ENCODE data around the gene ERMAP. TPM values are rescaled to one million over a fixed set of nuclear protein-coding genes. Genes with fewer than 3 reads are reported as not detected.

Gene ERMAP
- total RNA-seq, 1 donor from 2014 or later = 5.2 TPM

GRCh38 chr1:42880384-42880783 lies 63.5 kb downstream of the ERMAP start:
- Histone ChIP-seq H3K27ac (ENCODE audit: low read depth, low read length) (no peak overlapping the region), H3K36me3 (ENCODE audit: control insufficient read depth in 3 of 3, insufficient read depth in 3 of 3, low read length in 3 of 3) (no peaks in the 10 kb centered on the region), H3K4me3 (ENCODE audit: low read length in 3 of 3) (no peak overlapping the region), H3K9me3 (ENCODE audit: control insufficient read depth in 3 of 3, low read length in 3 of 3) (no peaks in the 10 kb centered on the region), H3K4me1 (ENCODE audit: control insufficient read depth in 3 of 3, insufficient read depth in 3 of 3, low read length in 3 of 3) (no peaks in the 10 kb centered on the region), H3K9ac (ENCODE audit: low read depth in 1 of 3, low read length in 3 of 3) (no peak overlapping the region), H3K27me3 (ENCODE audit: control insufficient read depth in 3 of 3, insufficient read depth in 3 of 3, low read length in 3 of 3) (peaks cover 4 to 12% (median 5%) of the 10 kb centered on the region in 3 donors)

GRCh38 chr1:42886046-42886739 lies 69.3 kb downstream of the ERMAP start:
- H3K4me3 ChIP-seq (ENCODE audit: low read length in 3 of 3) = no peak overlapping the region
- no peaks in the 10 kb centered on the region for H3K4me1 ChIP-seq (ENCODE audit: control insufficient read depth in 3 of 3, insufficient read depth in 3 of 3, low read length in 3 of 3)
- H3K9ac ChIP-seq (ENCODE audit: low read depth in 1 of 3, low read length in 3 of 3) = no peak overlapping the region
- H3K9me3 ChIP-seq (ENCODE audit: control insufficient read depth in 3 of 3, low read length in 3 of 3) = no peaks in the 10 kb centered on the region
- H3K27me3 ChIP-seq (ENCODE audit: control insufficient read depth in 3 of 3, insufficient read depth in 3 of 3, low read length in 3 of 3) = peaks cover 4 to 17% (median 6%) of the 10 kb centered on the region in 3 donors
- H3K27ac ChIP-seq (ENCODE audit: low read depth, low read length) = no peak overlapping the region
- H3K36me3 ChIP-seq (ENCODE audit: control insufficient read depth in 3 of 3, insufficient read depth in 3 of 3, low read length in 3 of 3) = no peaks in the 10 kb centered on the region

- Histone ChIP-seq H3K9me3 (ENCODE audit: control insufficient read depth in 3 of 3, low read length in 3 of 3) (no peaks in the 10 kb centered on the region), H3K4me1 (ENCODE audit: control insufficient read depth in 3 of 3, insufficient read depth in 3 of 3, low read length in 3 of 3) (no peaks in the 10 kb centered on the region), H3K27ac (ENCODE audit: low read depth, low read length) (no peak overlapping the region), H3K36me3 (ENCODE audit: control insufficient read depth in 3 of 3, insufficient read depth in 3 of 3, low read length in 3 of 3) (no peaks in the 10 kb centered on the region), H3K4me3 (ENCODE audit: low read length in 3 of 3) (no peak overlapping the region), H3K9ac (ENCODE audit: low read depth in 1 of 3, low read length in 3 of 3) (no peak overlapping the region), H3K27me3 (ENCODE audit: control insufficient read depth in 3 of 3, insufficient read depth in 3 of 3, low read length in 3 of 3) (peaks cover 4 to 19% (median 10%) of the 10 kb centered on the region in 3 donors)
Observed at GRCh38 chr1:42886800-42887199, 69.9 kb downstream of the ERMAP start.

- no peak overlapping the region for H3K4me3 ChIP-seq (ENCODE audit: low read length in 3 of 3)
- no peak overlapping the region for H3K9ac ChIP-seq (ENCODE audit: low read depth in 1 of 3, low read length in 3 of 3)
- no peak overlapping the region for H3K27ac ChIP-seq (ENCODE audit: low read depth, low read length)
- no peaks in the 10 kb centered on the region for H3K36me3 ChIP-seq (ENCODE audit: control insufficient read depth in 3 of 3, insufficient read depth in 3 of 3, low read length in 3 of 3)
- H3K9me3 ChIP-seq (ENCODE audit: control insufficient read depth in 3 of 3, low read length in 3 of 3) = no peaks in the 10 kb centered on the region
- H3K4me1 ChIP-seq (ENCODE audit: control insufficient read depth in 3 of 3, insufficient read depth in 3 of 3, low read length in 3 of 3) = no peaks in the 10 kb centered on the region
- peaks cover 4 to 19% (median 11%) of the 10 kb centered on the region in 3 donors for H3K27me3 ChIP-seq (ENCODE audit: control insufficient read depth in 3 of 3, insufficient read depth in 3 of 3, low read length in 3 of 3)
Observed at GRCh38 chr1:42887366-42887765, 70.4 kb downstream of the ERMAP start.

GRCh38 chr1:42888013-42888633 lies 71.2 kb downstream of the ERMAP start:
- Histone ChIP-seq H3K9ac (ENCODE audit: low read depth in 1 of 3, low read length in 3 of 3) (no peak overlapping the region), H3K36me3 (ENCODE audit: control insufficient read depth in 3 of 3, insufficient read depth in 3 of 3, low read length in 3 of 3) (no peaks in the 10 kb centered on the region), H3K9me3 (ENCODE audit: control insufficient read depth in 3 of 3, low read length in 3 of 3) (no peaks in the 10 kb centered on the region), H3K27ac (ENCODE audit: low read depth, low read length) (no peak overlapping the region), H3K4me3 (ENCODE audit: low read length in 3 of 3) (no peak overlapping the region), H3K27me3 (ENCODE audit: control insufficient read depth in 3 of 3, insufficient read depth in 3 of 3, low read length in 3 of 3) (peaks cover 4 to 19% (median 11%) of the 10 kb centered on the region in 3 donors), H3K4me1 (ENCODE audit: control insufficient read depth in 3 of 3, insufficient read depth in 3 of 3, low read length in 3 of 3) (no peaks in the 10 kb centered on the region)

GRCh38 chr1:42889264-42889663 lies 72.3 kb downstream of the ERMAP start:
- Histone ChIP-seq H3K4me1 (ENCODE audit: control insufficient read depth in 3 of 3, insufficient read depth in 3 of 3, low read length in 3 of 3) (no peaks in the 10 kb centered on the region), H3K27me3 (ENCODE audit: control insufficient read depth in 3 of 3, insufficient read depth in 3 of 3, low read length in 3 of 3) (peaks cover 4 to 19% (median 11%) of the 10 kb centered on the region in 3 donors), H3K4me3 (ENCODE audit: low read length in 3 of 3) (no peak overlapping the region), H3K9me3 (ENCODE audit: control insufficient read depth in 3 of 3, low read length in 3 of 3) (no peaks in the 10 kb centered on the region), H3K36me3 (ENCODE audit: control insufficient read depth in 3 of 3, insufficient read depth in 3 of 3, low read length in 3 of 3) (no peaks in the 10 kb centered on the region), H3K27ac (ENCODE audit: low read depth, low read length) (no peak overlapping the region), H3K9ac (ENCODE audit: low read depth in 1 of 3, low read length in 3 of 3) (no peak overlapping the region)

- Histone ChIP-seq H3K4me3 (ENCODE audit: low read length in 3 of 3) (no peak overlapping the region), H3K27ac (ENCODE audit: low read depth, low read length) (no peak overlapping the region), H3K27me3 (ENCODE audit: control insufficient read depth in 3 of 3, insufficient read depth in 3 of 3, low read length in 3 of 3) (peaks cover 4 to 14% (median 7%) of the 10 kb centered on the region in 3 donors), H3K9ac (ENCODE audit: low read depth in 1 of 3, low read length in 3 of 3) (no peak overlapping the region), H3K9me3 (ENCODE audit: control insufficient read depth in 3 of 3, low read length in 3 of 3) (no peaks in the 10 kb centered on the region), H3K4me1 (ENCODE audit: control insufficient read depth in 3 of 3, insufficient read depth in 3 of 3, low read length in 3 of 3) (no peaks in the 10 kb centered on the region), H3K36me3 (ENCODE audit: control insufficient read depth in 3 of 3, insufficient read depth in 3 of 3, low read length in 3 of 3) (no peaks in the 10 kb centered on the region)
Observed at GRCh38 chr1:42891465-42892138, 74.7 kb downstream of the ERMAP start.

Other genes starting within 250 kb of the ERMAP start
- gene PPIH, start 158.7 kb upstream of the ERMAP start, total RNA-seq = 23.5 TPM
- 403 TPM for gene YBX1, start 134.7 kb upstream of the ERMAP start, total RNA-seq
- 1.6 TPM for gene CLDN19, start 76.9 kb upstream of the ERMAP start, total RNA-seq
- gene P3H1, start 50.1 kb upstream of the ERMAP start, total RNA-seq = 50.6 TPM
- 5.7 TPM for gene C1orf50, start 49.9 kb upstream of the ERMAP start, total RNA-seq
- gene TMEM269, start 32.1 kb upstream of the ERMAP start, total RNA-seq = 0.52 TPM
- 34.4 TPM for gene SVBP, start 275 bp downstream of the ERMAP start, total RNA-seq
- gene ZNF691, start 29.5 kb downstream of the ERMAP start, total RNA-seq = 13.0 TPM
- gene SLC2A1, start 141.7 kb downstream of the ERMAP start, total RNA-seq = 28.2 TPM

Measured in skeletal muscle tissue (tissue), 4 donors.